Measurements from ENCODE around the gene SLC2A4.
A peak's percentile ranks its signal among the peaks of the same experiment; 100 is the strongest.

SLC2A4 gene

GRCh38 chr17:7280519-7281073 lies 922 bp upstream of the SLC2A4 start:
- DNase-seq: peak; percentile 86

- DNase-seq: peak; percentile 19
Observed at GRCh38 chr17:7281953-7282751, 634 bp downstream of the SLC2A4 start.

GRCh38 chr17:7282752-7283321 lies 1.3 kb downstream of the SLC2A4 start:
- DNase-seq: no peak

- no peak for DNase-seq
Observed at GRCh38 chr17:7283471-7284216, 2.1 kb downstream of the SLC2A4 start.

GRCh38 chr17:7284911-7285310 lies 3.4 kb downstream of the SLC2A4 start:
- no peak for DNase-seq

GRCh38 chr17:7285679-7286078 lies 4.2 kb downstream of the SLC2A4 start:
- no peak for DNase-seq

GRCh38 chr17:7289256-7290032 lies 7.9 kb downstream of the SLC2A4 start:
- DNase-seq: no peak

- DNase-seq: no peak
Observed at GRCh38 chr17:7290166-7290565, 8.6 kb downstream of the SLC2A4 start.

- DNase-seq: no peak
Observed at GRCh38 chr17:7290685-7291084, 9.2 kb downstream of the SLC2A4 start.

GRCh38 chr17:7292194-7292593 lies 10.7 kb downstream of the SLC2A4 start:
- no peak for DNase-seq

GRCh38 chr17:7292729-7293128 lies 11.2 kb downstream of the SLC2A4 start:
- DNase-seq: no peak

- DNase-seq: no peak
Observed at GRCh38 chr17:7293159-7293558, 11.6 kb downstream of the SLC2A4 start.

GRCh38 chr17:7293816-7294613 lies 12.5 kb downstream of the SLC2A4 start:
- peak; percentile 48 for DNase-seq

- DNase-seq: peak; percentile 82
Observed at GRCh38 chr17:7294614-7295153, 13.2 kb downstream of the SLC2A4 start, which contains the start of gene YBX2. YBX2 (minus strand) TSS chr17:7294639; CDS start chr17:7294500, 139 bp downstream.

GRCh38 chr17:7295230-7296180 lies 14.0 kb downstream of the SLC2A4 start:
- no peak for DNase-seq

- peak; percentile 79 for DNase-seq
Observed at GRCh38 chr17:7296189-7296861, 14.8 kb downstream of the SLC2A4 start.

GRCh38 chr17:7304179-7304578 lies 22.7 kb downstream of the SLC2A4 start:
- no peak for DNase-seq

- peak; percentile 100 for DNase-seq
Observed at GRCh38 chr17:7306911-7307685, 25.6 kb downstream of the SLC2A4 start, which contains the start of gene EIF5A. EIF5A (plus strand) TSS chr17:7307628; CDS start chr17:7309636, 2,008 bp downstream.

All from CD4-positive, alpha-beta T cell treated with Interleukin-17A for 4 hours (primary cell).